ENCODE results near the gene CTBP2.

Gene CTBP2

GRCh38 chr10:125172694-125173093 lies 12.3 kb upstream of the CTBP2 start:
- Histone ChIP-seq H3K4me3 (ENCODE audit: low read length) (no peak overlapping the region), H3K9me2 (replicated peaks; ENCODE audit: control insufficient read depth, low read length) (no peaks in the 10 kb centered on the region), H3K9me3 (ENCODE audit: control insufficient read depth, insufficient read depth, low read length) (no peaks in the 10 kb centered on the region), H3K36me3 (ENCODE audit: control insufficient read depth, low read length) (no peaks in the 10 kb centered on the region), H3K4me2 (ENCODE audit: low read length) (no peak overlapping the region), H4K20me1 (ENCODE audit: control insufficient read depth, insufficient read depth, low read depth, low read length) (no peaks in the 10 kb centered on the region), H3K27ac (ENCODE audit: low read depth, low read length) (no peak overlapping the region), H3K4me1 (ENCODE audit: control insufficient read depth, low read length) (no peaks in the 10 kb centered on the region), H3K79me2 (ENCODE audit: control insufficient read depth, low read length) (no peaks in the 10 kb centered on the region), H3K27me3 (ENCODE audit: control insufficient read depth, low read length) (peaks cover 29% of the 10 kb centered on the region), H3F3A (ENCODE audit: control insufficient read depth, insufficient read depth) (no peaks in the 10 kb centered on the region)
- TF ChIP-seq CTCF (IDR thresholded peaks at IDR 0.05; ENCODE audit: low read depth, low read length, poor library complexity, severe bottlenecking) (no peak), EZH2phosphoT487 (IDR thresholded peaks at IDR 0.05; ENCODE audit: borderline replicate concordance, low read length) (no peak)

- Histone ChIP-seq H4K20me1 (ENCODE audit: control insufficient read depth, insufficient read depth, low read depth, low read length) (no peaks in the 10 kb centered on the region), H3K27ac (ENCODE audit: low read depth, low read length) (no peak overlapping the region), H3K4me3 (ENCODE audit: low read length) (no peak overlapping the region), H3K9me2 (replicated peaks; ENCODE audit: control insufficient read depth, low read length) (no peaks in the 10 kb centered on the region), H3F3A (ENCODE audit: control insufficient read depth, insufficient read depth) (no peaks in the 10 kb centered on the region), H3K4me2 (ENCODE audit: low read length) (no peak overlapping the region), H3K9me3 (ENCODE audit: control insufficient read depth, insufficient read depth, low read length) (no peaks in the 10 kb centered on the region), H3K4me1 (ENCODE audit: control insufficient read depth, low read length) (no peaks in the 10 kb centered on the region), H3K36me3 (ENCODE audit: control insufficient read depth, low read length) (no peaks in the 10 kb centered on the region), H3K79me2 (ENCODE audit: control insufficient read depth, low read length) (no peaks in the 10 kb centered on the region), H3K27me3 (ENCODE audit: control insufficient read depth, low read length) (peaks cover 29% of the 10 kb centered on the region)
- TF ChIP-seq CTCF (IDR thresholded peaks at IDR 0.05; ENCODE audit: low read depth, low read length, poor library complexity, severe bottlenecking) = no peak
- no peak for TF ChIP-seq EZH2phosphoT487 (IDR thresholded peaks at IDR 0.05; ENCODE audit: borderline replicate concordance, low read length)
These were observed 11.3 kb upstream of the CTBP2 start for GRCh38 chr10:125171402-125172306.

- no peaks in the 10 kb centered on the region for H4K20me1 ChIP-seq (ENCODE audit: control insufficient read depth, insufficient read depth, low read depth, low read length)
- no peak overlapping the region for H3K27ac ChIP-seq (ENCODE audit: low read depth, low read length)
- TF ChIP-seq CTCF (IDR thresholded peaks at IDR 0.05; ENCODE audit: low read depth, low read length, poor library complexity, severe bottlenecking) (no peak), EZH2phosphoT487 (IDR thresholded peaks at IDR 0.05; ENCODE audit: borderline replicate concordance, low read length) (no peak)
- H3K79me2 ChIP-seq (ENCODE audit: control insufficient read depth, low read length) = no peaks in the 10 kb centered on the region
- no peaks in the 10 kb centered on the region for H3K36me3 ChIP-seq (ENCODE audit: control insufficient read depth, low read length)
- no peaks in the 10 kb centered on the region for H3K9me2 ChIP-seq (replicated peaks; ENCODE audit: control insufficient read depth, low read length)
- H3K9me3 ChIP-seq (ENCODE audit: control insufficient read depth, insufficient read depth, low read length) = no peaks in the 10 kb centered on the region
- no peak overlapping the region for H3K4me2 ChIP-seq (ENCODE audit: low read length)
- no peaks in the 10 kb centered on the region for H3K4me1 ChIP-seq (ENCODE audit: control insufficient read depth, low read length)
- H3K4me3 ChIP-seq (ENCODE audit: low read length) = no peak overlapping the region
- H3K27me3 ChIP-seq (ENCODE audit: control insufficient read depth, low read length) = peaks cover 25% of the 10 kb centered on the region
- no peaks in the 10 kb centered on the region for H3F3A ChIP-seq (ENCODE audit: control insufficient read depth, insufficient read depth)
These were observed 9.6 kb upstream of the CTBP2 start for GRCh38 chr10:125169915-125170314.
